K562 (cell line): ENCODE data around the gene DMD.

Experiments
- NR2F6 ChIP-seq: fragments of 450-650 bp; formaldehyde crosslinking; IDR thresholded peaks from 2 replicates; pipeline ENCODE4 v1.4.0; 2020; ENCODE audit warnings: mild to moderate bottlenecking
- RFX7 ChIP-seq: fragments of 250-450 bp; sonication (Bioruptor Pico); IDR thresholded peaks from 2 replicates; pipeline ENCODE4 v1.5.1; 2021; ENCODE audit warnings: mild to moderate bottlenecking
- UBTF ChIP-seq, 2 experiments: IDR thresholded peaks; 2 replicates each; pipeline ENCODE4 v1.6.1; 2012; ENCODE audit warnings: improper control_type of control experiment in 2 of 2, low read depth in 2 of 2, low read length in 2 of 2, borderline replicate concordance in 1 of 2

- no peak for TF ChIP-seq RFX7 (CRISPR knock-in tag)
- TF ChIP-seq UBTF (IDR thresholded peaks at IDR 0.05; ENCODE audit: borderline replicate concordance in 1 of 2, low read depth in 2 of 2, low read length in 2 of 2) = no peak
- no peak for TF ChIP-seq NR2F6 (CRISPR knock-in tag)
These were observed 2073.2 kb downstream of the DMD start for GRCh38 chrX:31138124-31138523.
